ENCODE measurements around the gene STX8.

Gene STX8

GRCh38 chr17:9235346-9235745 is 340.3 kb downstream of the STX8 start:
- no peak for DNase-seq

GRCh38 chr17:9234389-9234945 is 341.2 kb downstream of the STX8 start:
- no peak for DNase-seq

- no peak for DNase-seq
Measured at GRCh38 chr17:9233761-9234160, 341.9 kb downstream of the STX8 start.

- no peak for DNase-seq
Measured at GRCh38 chr17:9233271-9233599, 342.4 kb downstream of the STX8 start.

- peak in 1 of 2 donors; percentile 56 for DNase-seq
Measured at GRCh38 chr17:9232591-9233270, 342.9 kb downstream of the STX8 start.

GRCh38 chr17:9232155-9232475 is 343.5 kb downstream of the STX8 start:
- no peak for DNase-seq

GRCh38 chr17:9231449-9232154 is 344.0 kb downstream of the STX8 start:
- DNase-seq, result no peak

- DNase-seq, result no peak
Measured at GRCh38 chr17:9230861-9231260, 344.8 kb downstream of the STX8 start.

- DNase-seq, result no peak
Measured at GRCh38 chr17:9230346-9230745, 345.3 kb downstream of the STX8 start.

GRCh38 chr17:9229826-9230201 is 345.8 kb downstream of the STX8 start:
- DNase-seq, result no peak

- no peak for DNase-seq
Measured at GRCh38 chr17:9229160-9229825, 346.3 kb downstream of the STX8 start.

- no peak for DNase-seq
Measured at GRCh38 chr17:9228408-9229159, 347.0 kb downstream of the STX8 start.

- DNase-seq, result no peak
Measured at GRCh38 chr17:9227819-9228407, 347.7 kb downstream of the STX8 start.

- no peak for DNase-seq
Measured at GRCh38 chr17:9226794-9227135, 348.9 kb downstream of the STX8 start.

GRCh38 chr17:9226130-9226793 is 349.4 kb downstream of the STX8 start:
- no peak for DNase-seq

- no peak for DNase-seq
Measured at GRCh38 chr17:9225305-9226101, 350.1 kb downstream of the STX8 start.

- no peak for DNase-seq
Measured at GRCh38 chr17:9224485-9224884, 351.1 kb downstream of the STX8 start.

- DNase-seq, result no peak
Measured at GRCh38 chr17:9223531-9223930, 352.1 kb downstream of the STX8 start.

GRCh38 chr17:9221922-9222180 is 353.8 kb downstream of the STX8 start:
- no peak for DNase-seq

- DNase-seq, result no peak
Measured at GRCh38 chr17:9221147-9221921, 354.3 kb downstream of the STX8 start.

Measured in bone marrow (tissue), 2 donors.